Stimulated activated CD4-positive, alpha-beta T cell treated with anti-CD3 and anti-CD28 coated beads, Interleukin-4, amount 100 ng/mL, for 24 hours (primary cell): ENCODE measurements around the gene ZNF778.
"Not testable (repeated sequence)": the region's sequence is repeated elsewhere in the genome, so short reads cannot be mapped to it uniquely, and the experiment has no call there.

Source experiments
- DNase-seq: peaks from one replicate; pipeline ENCODE4 v3.0.0-alpha.2; 2020

The ZNF778 gene

DNA sequence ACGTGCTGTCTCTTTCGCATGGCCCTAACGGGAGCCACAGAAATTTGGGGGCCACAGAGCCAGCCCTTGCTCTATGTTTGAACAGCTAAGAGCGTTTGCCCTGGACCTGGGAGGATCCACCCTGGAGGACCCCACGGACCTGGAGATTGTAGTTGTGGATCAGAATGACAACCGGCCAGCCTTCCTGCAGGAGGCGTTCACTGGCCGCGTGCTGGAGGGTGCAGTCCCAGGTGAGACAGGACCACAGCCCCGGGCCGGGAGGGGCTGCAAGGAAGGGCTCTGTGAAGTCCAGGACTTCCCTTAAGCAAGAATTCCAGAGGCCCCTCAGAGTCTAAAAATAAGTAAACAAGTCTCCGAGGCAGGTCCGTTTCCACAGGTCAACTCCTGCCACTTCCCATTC, 34.0 kb upstream of the ZNF778 start:
- no peak for DNase-seq

DNA sequence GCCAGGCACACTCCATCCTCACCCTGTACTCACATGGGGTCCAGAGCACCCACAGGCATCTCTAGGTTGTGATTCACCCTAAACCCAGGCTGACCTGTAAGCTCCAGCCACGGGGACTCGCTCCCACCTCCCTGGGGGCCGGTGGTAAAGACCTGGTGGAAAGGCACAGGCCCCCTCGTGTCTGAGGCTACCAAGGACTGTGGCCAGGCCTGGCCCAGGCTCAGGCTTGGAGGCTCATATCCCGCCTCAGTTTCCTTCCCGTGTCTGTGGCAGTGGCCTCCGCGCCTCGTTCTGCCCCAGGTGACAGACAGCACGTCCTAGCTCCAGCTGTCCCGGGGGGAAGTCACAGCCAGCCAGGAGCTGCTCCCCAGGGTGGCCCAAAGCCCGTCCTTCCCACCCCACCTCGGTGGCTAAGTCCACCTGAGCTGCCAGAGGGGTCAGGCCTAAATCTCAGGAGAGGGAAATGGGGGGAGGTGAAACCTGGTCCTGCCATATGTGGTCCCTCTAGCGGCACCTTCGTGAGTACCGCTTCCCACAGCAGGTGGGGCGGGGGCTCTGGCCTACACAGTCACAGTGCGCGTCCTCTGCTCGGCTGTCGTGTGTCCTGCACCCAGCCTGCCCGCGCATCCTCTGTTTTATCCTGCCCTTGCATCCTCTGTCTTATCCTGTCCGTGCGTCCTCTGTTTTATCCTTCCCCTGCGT, 33.4 kb upstream of the ZNF778 start:
- no peak for DNase-seq

- no peak for DNase-seq
These were observed 32.9 kb upstream of the ZNF778 start for GRCh38 chr16:89184677-89184932.

- no peak for DNase-seq
These were observed 32.3 kb upstream of the ZNF778 start for GRCh38 chr16:89184933-89185794.

- not testable (repeated sequence) for DNase-seq
These were observed 31.5 kb upstream of the ZNF778 start for GRCh38 chr16:89185887-89186592.

DNA sequence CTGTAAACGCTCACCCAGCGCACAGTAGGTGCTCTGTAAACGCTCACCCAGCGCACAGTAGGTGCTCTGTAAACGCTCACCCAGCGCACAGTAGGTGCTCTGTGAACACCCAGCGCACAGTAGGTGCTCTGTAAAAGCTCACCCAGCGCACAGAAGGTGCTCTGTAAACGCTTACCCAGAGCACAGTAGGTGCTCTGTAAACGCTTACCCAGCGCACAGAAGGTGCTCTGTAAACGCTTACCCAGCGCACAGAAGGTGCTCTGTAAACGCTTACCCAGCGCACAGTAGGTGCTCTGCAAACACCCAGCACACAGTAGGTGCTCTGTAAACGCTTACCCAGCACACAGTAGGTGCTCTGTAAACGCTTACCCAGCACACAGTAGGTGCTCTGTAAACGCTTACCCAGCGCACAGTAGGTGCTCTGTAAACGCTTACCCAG, 30.9 kb upstream of the ZNF778 start:
- DNase-seq: not testable (repeated sequence)

DNA sequence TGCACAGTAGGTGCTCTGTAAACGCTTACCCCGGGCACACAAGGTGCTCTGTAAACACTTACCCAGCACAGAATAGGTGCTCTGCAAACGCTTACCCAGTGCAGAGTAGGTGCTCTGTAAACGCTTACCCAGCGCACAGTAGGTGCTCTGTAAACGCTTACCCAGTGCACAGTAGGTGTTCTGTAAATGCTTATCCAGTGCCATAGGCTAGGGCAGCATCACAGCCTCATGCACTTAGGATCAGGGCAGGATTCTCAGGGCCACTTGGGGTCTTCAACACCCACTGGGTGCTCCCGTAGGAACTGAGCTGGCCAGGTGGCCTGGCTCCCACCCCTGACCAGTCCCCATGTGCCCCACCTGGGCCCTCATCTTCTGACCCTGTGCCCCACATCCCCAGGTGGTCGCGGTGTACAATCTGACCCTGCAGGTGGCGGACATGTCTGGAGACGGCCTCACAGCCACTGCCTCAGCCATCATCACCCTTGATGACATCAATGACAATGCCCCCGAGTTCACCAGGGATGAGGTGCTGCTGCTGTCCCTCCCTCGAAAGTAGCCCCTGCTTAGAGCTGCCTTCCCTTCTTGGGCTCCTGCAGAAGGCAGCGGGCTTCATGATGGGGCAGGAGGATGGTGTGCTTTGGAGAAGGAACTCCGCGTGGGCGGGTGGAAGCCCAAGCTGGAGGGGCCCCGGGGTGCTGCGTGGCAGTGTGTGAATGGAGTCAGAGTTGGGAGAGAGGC, 30.3 kb upstream of the ZNF778 start:
- DNase-seq: peak; percentile 49

DNA sequence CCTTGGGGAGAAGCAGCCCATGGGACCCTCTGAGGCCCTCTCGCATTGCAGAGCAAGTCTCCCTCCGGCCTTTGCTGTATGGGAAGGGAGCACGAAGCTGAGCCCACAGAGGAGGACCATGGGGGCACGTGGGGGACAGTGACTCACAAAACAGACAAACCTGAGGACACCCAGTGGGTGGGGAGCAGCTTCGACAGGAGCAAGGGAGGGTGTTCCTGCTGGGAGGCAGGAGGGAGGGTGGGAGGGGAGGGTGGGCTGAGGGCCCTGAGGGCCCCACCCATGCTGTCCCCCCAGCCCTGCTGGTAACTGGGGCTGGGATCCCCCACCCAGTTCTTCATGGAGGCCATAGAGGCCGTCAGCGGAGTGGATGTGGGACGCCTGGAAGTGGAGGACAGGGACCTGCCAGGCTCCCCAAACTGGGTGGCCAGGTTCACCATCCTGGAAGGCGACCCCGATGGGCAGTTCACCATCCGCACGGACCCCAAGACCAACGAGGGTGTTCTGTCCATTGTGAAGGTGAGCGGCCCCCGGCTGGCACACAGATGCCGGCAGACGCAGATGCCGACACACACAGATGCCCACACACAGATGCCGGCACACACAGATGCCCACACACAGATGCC, 29.6 kb upstream of the ZNF778 start:
- no peak for DNase-seq

GRCh38 chr16:89188471-89189357, 28.8 kb upstream of the ZNF778 start:
- DNase-seq: not testable (repeated sequence)

- no peak for DNase-seq
These were observed 28.0 kb upstream of the ZNF778 start for GRCh38 chr16:89189358-89190025.

DNA sequence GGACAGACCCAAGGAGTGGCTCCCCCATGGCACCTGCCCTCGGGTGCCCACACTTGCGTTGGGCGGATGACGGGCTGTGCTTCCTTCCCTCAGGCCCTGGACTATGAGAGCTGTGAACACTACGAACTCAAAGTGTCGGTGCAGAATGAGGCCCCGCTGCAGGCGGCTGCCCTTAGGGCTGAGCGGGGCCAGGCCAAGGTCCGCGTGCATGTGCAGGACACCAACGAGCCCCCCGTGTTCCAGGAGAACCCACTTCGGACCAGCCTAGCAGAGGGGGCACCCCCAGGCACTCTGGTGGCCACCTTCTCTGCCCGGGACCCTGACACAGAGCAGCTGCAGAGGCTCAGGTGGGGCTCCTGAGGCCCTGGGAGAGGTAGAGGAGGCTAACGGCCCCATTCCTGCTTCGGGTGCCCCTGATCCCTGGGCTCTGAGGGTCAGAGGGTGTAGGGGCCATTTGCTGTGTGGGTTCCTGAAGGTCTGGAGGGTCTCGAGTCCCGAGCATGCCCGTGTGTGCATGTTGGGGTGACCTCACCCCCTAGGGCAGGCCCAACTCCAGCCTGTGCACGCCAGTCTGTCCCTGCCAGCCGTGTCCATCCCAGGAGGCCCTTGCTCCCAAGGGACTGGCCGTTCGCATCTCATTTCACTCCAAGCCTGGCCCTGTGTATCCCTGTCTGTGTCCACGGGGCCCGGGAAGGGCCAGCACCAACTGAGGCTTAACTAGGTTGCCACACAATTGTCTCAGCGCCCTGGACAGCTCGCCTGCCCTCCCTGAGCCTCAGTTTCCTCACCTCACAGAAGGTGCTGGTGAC, 27.1 kb upstream of the ZNF778 start:
- no peak for DNase-seq

DNA sequence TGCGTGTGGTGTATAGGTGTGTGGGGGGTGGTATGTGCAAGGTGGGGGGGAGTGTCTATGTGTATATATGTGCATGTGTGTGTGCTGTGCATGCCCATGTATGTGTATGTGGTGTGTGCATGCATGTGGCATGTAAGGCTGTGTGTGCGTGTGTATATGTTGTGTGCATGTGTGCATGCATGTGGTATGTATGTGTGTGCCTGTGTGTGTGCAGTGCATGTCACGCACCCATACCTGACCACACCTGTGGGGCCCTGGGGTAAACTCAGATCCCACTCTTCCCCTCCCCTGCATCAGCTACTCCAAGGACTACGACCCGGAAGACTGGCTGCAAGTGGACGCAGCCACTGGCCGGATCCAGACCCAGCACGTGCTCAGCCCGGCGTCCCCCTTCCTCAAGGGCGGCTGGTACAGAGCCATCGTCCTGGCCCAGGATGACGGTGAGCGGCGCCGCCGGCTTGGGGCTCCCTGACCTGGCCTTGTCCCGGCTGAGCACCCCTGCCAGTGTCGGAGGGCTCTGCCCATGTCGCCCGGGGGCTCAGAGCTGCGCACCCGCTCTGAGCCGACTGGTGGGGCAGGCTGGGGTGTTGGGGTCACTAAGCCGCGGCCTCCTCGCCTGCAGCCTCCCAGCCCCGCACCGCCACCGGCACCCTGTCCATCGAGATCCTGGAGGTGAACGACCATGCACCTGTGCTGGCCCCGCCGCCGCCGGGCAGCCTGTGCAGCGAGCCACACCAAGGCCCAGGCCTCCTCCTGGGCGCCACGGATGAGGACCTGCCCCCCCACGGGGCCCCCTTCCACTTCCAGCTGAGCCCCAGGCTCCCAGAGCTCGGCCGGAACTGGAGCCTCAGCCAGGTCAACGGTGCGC, 26.2 kb upstream of the ZNF778 start:
- no peak for DNase-seq

GRCh38 chr16:89191901-89192185, 25.7 kb upstream of the ZNF778 start:
- DNase-seq: no peak

GRCh38 chr16:89192186-89192955, 25.1 kb upstream of the ZNF778 start:
- DNase-seq: peak; percentile 40

GRCh38 chr16:89192956-89193575, 24.4 kb upstream of the ZNF778 start:
- DNase-seq: peak; percentile 59

DNA sequence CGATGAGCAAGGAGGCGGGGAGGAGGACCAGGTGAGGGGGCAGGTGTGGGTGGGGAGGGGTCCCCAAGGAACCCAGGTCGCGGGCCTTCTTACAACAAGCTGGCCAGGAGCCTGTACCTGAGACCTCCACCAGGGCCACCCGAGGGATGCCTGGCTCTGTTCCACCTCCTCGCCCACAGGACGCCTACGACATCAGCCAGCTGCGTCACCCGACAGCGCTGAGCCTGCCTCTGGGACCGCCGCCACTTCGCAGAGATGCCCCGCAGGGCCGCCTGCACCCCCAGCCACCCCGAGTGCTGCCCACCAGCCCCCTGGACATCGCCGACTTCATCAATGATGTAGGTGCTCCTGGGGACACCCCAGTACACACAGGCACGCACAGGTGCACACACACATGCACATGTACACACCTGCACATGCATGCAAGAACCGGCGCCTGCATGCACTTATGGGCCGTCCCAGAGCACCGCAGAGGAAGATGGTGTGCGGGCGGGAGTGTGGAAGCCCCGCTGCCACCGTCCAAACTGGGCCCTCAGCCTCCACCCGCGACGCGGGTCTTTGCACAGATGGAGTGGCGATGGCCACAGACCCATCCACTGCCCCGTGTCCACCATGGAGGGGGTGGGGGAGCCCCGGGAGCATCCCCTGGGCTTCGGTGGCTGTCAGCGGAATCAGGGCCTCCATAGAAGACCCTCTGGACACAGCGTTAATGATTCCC, 23.8 kb upstream of the ZNF778 start:
- no peak for DNase-seq
